ENCODE measurements around the gene RPL37A.

DNA sequence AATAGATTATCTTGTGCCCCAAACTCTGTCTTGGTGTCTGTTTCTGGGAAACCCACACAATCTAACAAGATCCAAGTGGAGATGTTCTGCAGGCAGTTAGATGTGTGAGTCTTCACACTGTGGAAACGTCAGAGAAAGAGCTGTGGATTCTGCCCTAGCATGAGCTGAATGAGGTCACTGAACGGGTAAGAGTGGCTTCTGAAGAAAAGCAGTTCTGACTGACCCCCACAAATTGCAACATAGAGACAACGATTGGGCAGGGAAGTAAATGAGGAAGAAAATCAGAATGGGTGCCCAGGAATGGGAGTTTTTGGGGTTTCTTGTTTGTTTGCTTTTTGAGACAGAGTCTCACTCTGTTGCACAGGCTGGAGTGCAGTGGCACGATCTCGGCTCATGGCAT, 12.9 kb upstream of the RPL37A start:
- TF ChIP-seq, protein P1, sequence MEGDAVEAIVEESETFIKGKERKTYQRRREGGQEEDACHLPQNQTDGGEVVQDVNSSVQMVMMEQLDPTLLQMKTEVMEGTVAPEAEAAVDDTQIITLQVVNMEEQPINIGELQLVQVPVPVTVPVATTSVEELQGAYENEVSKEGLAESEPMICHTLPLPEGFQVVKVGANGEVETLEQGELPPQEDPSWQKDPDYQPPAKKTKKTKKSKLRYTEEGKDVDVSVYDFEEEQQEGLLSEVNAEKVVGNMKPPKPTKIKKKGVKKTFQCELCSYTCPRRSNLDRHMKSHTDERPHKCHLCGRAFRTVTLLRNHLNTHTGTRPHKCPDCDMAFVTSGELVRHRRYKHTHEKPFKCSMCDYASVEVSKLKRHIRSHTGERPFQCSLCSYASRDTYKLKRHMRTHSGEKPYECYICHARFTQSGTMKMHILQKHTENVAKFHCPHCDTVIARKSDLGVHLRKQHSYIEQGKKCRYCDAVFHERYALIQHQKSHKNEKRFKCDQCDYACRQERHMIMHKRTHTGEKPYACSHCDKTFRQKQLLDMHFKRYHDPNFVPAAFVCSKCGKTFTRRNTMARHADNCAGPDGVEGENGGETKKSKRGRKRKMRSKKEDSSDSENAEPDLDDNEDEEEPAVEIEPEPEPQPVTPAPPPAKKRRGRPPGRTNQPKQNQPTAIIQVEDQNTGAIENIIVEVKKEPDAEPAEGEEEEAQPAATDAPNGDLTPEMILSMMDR (IDR thresholded peaks at IDR 0.05): no peak
- TF ChIP-seq POLR2A (IDR thresholded peaks at IDR 0.05): no peak
